ENCODE measurements around the gene DUXB. TPM values are rescaled to one million over a fixed set of nuclear protein-coding genes. Genes with fewer than 3 reads are reported as not detected.

Gene DUXB
- total RNA-seq, 2 donors from 2014 or later = not detected

- peak; percentile 58 for DNase-seq (ENCODE audit: low spot score)
- Histone ChIP-seq H3K4me1 (peaks cover 0 to 14% of the 10 kb centered on the region in 2 donors), H3K36me3 (no peaks in the 10 kb centered on the region), H3K9me3 (no peaks in the 10 kb centered on the region), H3K27me3 (no peaks in the 10 kb centered on the region), H3K4me3 (no peak overlapping the region), H3K27ac (peak overlapping the region in 1 of 2 donors; percentile 35)
- TF ChIP-seq CTCF (IDR thresholded peaks at IDR 0.05) = no peak
These were observed 32.3 kb upstream of the DUXB start for GRCh38 chr16:75733305-75734211.

GRCh38 chr16:75732871-75733270 lies 31.6 kb upstream of the DUXB start:
- H3K4me1 ChIP-seq = peaks cover 0 to 14% of the 10 kb centered on the region in 2 donors

DNA sequence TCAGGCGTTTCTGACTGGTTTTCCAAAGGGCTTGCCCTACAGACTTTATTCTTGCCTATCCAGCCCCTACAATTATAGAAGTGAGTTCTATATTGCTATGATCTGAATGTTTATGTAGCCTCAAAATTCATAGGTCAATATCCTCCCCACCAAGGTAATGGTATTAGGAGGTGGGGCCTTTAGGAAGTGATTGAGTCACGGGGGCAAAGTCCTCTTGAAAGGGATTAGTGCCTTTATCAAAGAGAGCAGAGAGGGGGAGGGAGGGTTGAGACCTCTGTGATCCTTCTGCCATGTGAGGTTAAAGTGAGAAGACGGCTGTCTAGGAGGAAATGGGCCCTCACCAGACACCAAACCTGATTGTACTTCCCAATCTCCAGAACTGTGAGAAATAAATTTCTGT lies 26.0 kb upstream of the DUXB start:
- no peak for DNase-seq (ENCODE audit: low spot score)
- Histone ChIP-seq H3K9me3 (no peaks in the 10 kb centered on the region), H3K36me3 (no peaks in the 10 kb centered on the region), H3K4me1 (no peaks in the 10 kb centered on the region), H3K4me3 (no peak overlapping the region), H3K27ac (no peak overlapping the region), H3K27me3 (no peaks in the 10 kb centered on the region)
- no peak for TF ChIP-seq CTCF (IDR thresholded peaks at IDR 0.05)

More at GRCh38 chr16:75732871-75733270, 31.6 kb upstream of the DUXB start:
- H3K27me3 ChIP-seq = no peaks in the 10 kb centered on the region
- no peak for TF ChIP-seq CTCF (IDR thresholded peaks at IDR 0.05)
- no peaks in the 10 kb centered on the region for H3K9me3 ChIP-seq
- peak overlapping the region in 1 of 2 donors; percentile 35 for H3K27ac ChIP-seq
- DNase-seq (ENCODE audit: low spot score) = no peak
- H3K4me3 ChIP-seq = no peak overlapping the region
- H3K36me3 ChIP-seq = no peaks in the 10 kb centered on the region

- TF ChIP-seq CTCF (IDR thresholded peaks at IDR 0.05) = no peak
- Histone ChIP-seq H3K4me1 (no peaks in the 10 kb centered on the region), H3K4me3 (no peak within 1 kb of the TSS), H3K27me3 (no peaks in the 10 kb centered on the region), H3K27ac (no peak within 1 kb of the TSS), H3K36me3 (no peaks in the 10 kb centered on the region), H3K9me3 (no peaks in the 10 kb centered on the region)
- no peak for DNase-seq (ENCODE audit: low spot score)
These were observed 25.1 kb upstream of the DUXB start, which contains the start of gene CPHXL for GRCh38 chr16:75726390-75726789. CPHXL (minus strand) TSS chr16:75726490; CDS start chr16:75726442, 48 bp downstream.

DNA sequence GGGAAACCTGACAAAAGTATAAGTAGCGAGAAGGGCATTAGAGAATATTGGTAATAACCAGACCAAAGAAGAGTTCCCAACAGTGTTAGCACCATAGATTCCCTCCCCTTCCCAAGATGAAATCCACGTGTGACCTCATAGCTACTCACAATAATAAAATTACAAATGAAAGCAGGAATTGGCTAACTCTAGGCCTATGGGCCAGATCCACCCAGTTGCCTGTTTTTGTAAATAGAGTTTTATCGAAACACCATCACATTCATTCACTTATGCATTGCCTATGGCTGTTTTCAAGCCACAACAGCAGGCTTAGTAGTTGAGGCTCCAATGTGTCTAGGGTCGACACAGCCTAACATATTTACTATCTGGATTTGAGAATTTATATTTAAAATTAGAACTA lies 17.2 kb upstream of the DUXB start:
- no peak for TF ChIP-seq CTCF (IDR thresholded peaks at IDR 0.05)
- no peak for DNase-seq (ENCODE audit: low spot score)
- no peaks in the 10 kb centered on the region for H3K36me3 ChIP-seq
- H3K27me3 ChIP-seq = no peaks in the 10 kb centered on the region
- H3K27ac ChIP-seq = no peak overlapping the region
- no peak overlapping the region for H3K4me3 ChIP-seq
- H3K9me3 ChIP-seq = no peaks in the 10 kb centered on the region
- no peaks in the 10 kb centered on the region for H3K4me1 ChIP-seq
